Body of pancreas (tissue), 4 donors: Measurements from ENCODE around the gene EFCAB14.

Experiments used
- CTCF ChIP-seq, 7 experiments: fragments of 450-650 bp in 4 of 7; fragments of 200-600 bp in 3 of 7; sonication (generic) in 3 of 7; IDR thresholded peaks; one replicate each; pipeline ENCODE4 v1.5.1; 2016 to 2019; ENCODE audit warnings: antibody characterized with exemption in 7 of 7
- POLR2A ChIP-seq, 3 donors: fragments of 450-650 bp; IDR thresholded peaks; one replicate each; pipeline ENCODE4 v1.6.1; 2016; ENCODE audit warnings: antibody characterized with exemption in 3 of 3, mild to moderate bottlenecking in 2 of 3

DNA sequence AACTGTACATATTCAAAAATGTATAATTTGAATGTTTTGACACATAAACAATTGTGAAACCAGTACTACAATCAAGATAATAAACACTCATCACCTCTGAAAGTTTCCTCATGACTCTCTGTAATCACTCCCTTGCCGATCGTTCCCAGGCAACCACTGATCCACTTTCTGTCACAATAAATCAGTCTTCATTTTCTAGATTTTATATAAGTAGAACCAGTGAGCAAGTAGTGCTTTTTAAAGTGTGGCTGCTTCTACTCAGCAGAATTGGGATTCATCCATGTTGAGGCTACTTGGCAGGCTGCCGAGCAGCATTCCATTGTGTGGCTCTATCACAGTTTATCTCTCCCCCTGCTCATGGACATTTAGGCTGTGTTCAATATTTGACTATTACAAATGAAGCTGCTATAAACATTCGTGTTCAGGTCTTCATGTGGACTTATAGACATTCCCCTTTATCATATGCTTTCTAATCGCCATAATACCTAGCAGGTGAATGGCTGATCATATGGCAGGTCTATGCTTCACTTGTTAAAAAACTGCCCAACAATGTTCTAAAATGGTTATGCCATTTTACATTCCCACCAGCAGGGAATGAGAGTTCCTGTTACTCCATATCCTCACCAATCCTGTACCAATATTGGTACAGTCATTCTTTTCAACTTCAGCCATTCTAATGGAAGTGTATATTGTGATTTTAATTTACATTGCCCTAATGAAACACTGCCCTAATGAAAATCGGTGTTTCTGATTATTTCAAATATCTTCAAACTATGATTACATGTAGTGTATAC is 26.7 kb downstream of the EFCAB14 start:
- no peak for TF ChIP-seq CTCF (IDR thresholded peaks at IDR 0.05)
- TF ChIP-seq POLR2A (IDR thresholded peaks at IDR 0.05): no peak
